Peyer's patch (tissue), 4 donors: ENCODE results near the gene FLT1. TPM values are rescaled to one million over a fixed set of nuclear protein-coding genes. Genes with fewer than 3 reads are reported as not detected.

Source experiments
- DNase-seq, 3 donors: peaks; one replicate each; pipeline ENCODE4 v3.0.0-alpha.2; 2017 to 2019
- H3K27ac ChIP-seq, 4 donors: fragments of 200-600 bp; sonication (generic); one replicate each; pipeline ENCODE4 v1.5.1; 2016 to 2019
- H3K27me3 ChIP-seq, 2 donors: fragments of 200-600 bp; sonication (generic); one replicate each; pipeline ENCODE4 v1.5.1; 2019
- H3K36me3 ChIP-seq, 3 donors: fragments of 200-600 bp; sonication (generic); one replicate each; pipeline ENCODE4 v1.5.1; 2016 to 2019
- H3K4me1 ChIP-seq, 4 donors: fragments of 200-600 bp; sonication (generic); one replicate each; pipeline ENCODE4 v1.5.1; 2016 to 2019
- H3K4me3 ChIP-seq, 4 donors: fragments of 200-600 bp; sonication (generic); 1 replicate in 3 of 4; 2 replicates in 1 of 4; pipeline ENCODE4 v1.5.1; 2016 to 2019; ENCODE audit warnings: mild to moderate bottlenecking in 1 of 4
- H3K9me3 ChIP-seq, 4 donors: fragments of 200-600 bp; sonication (generic); one replicate each; pipeline ENCODE4 v1.5.1; 2016 to 2019; ENCODE audit warnings: mild to moderate bottlenecking in 1 of 4
- POLR2A ChIP-seq, 2 donors: fragments of 450-650 bp; IDR thresholded peaks; one replicate each; pipeline ENCODE4 v1.5.1; 2017; ENCODE audit warnings: antibody characterized with exemption in 2 of 2, mild to moderate bottlenecking in 2 of 2, moderate library complexity in 2 of 2
- total RNA-seq, 4 donors: library from RNA; depleted of rRNA; stranded (reverse); fragments of >200 nt; gene quantifications; one replicate each; pipeline ENCODE4 v1.1.0, GENCODE V29; 2016
- TF ChIP-seq, protein P1 (sequence below), 6 experiments: fragments of 450-650 bp in 4 of 6; fragments of 200-600 bp in 2 of 6; sonication (generic) in 1 of 6; IDR thresholded peaks; one replicate each; pipeline ENCODE4 v1.5.1; 2017 to 2019; ENCODE audit warnings: antibody characterized with exemption in 6 of 6, mild to moderate bottlenecking in 3 of 6, moderate library complexity in 1 of 6

Gene FLT1
- total RNA-seq, 4 donors from 2014 or later, result 3.0 to 14.0 (median 3.9) TPM

DNA sequence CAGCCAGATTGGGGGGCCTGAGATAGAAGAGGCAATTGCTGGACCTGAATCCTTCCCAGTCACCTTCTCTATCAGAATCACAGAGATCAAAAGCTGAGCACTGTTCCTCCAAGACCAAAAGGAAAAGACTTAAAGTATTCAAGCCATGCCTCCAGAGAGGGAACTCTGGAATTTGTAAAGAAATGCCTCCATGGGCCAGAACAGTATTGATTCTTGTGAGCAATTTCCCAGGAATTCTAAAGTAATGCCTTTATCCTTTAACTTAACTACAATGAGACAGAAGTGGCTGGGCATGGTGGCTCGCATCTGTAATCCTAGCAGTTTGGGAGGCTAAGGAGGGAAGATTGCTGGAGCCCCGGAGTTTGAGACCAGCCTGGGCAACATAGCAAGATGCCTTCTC lies 148.8 kb downstream of the FLT1 start:
- no peak for TF ChIP-seq POLR2A (IDR thresholded peaks at IDR 0.05)
- TF ChIP-seq, protein P1, sequence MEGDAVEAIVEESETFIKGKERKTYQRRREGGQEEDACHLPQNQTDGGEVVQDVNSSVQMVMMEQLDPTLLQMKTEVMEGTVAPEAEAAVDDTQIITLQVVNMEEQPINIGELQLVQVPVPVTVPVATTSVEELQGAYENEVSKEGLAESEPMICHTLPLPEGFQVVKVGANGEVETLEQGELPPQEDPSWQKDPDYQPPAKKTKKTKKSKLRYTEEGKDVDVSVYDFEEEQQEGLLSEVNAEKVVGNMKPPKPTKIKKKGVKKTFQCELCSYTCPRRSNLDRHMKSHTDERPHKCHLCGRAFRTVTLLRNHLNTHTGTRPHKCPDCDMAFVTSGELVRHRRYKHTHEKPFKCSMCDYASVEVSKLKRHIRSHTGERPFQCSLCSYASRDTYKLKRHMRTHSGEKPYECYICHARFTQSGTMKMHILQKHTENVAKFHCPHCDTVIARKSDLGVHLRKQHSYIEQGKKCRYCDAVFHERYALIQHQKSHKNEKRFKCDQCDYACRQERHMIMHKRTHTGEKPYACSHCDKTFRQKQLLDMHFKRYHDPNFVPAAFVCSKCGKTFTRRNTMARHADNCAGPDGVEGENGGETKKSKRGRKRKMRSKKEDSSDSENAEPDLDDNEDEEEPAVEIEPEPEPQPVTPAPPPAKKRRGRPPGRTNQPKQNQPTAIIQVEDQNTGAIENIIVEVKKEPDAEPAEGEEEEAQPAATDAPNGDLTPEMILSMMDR (IDR thresholded peaks at IDR 0.05), result no peak
- Histone ChIP-seq H3K27me3 (no peaks in the 10 kb centered on the region), H3K4me1 (no peaks in the 10 kb centered on the region), H3K9me3 (no peaks in the 10 kb centered on the region), H3K4me3 (no peak overlapping the region), H3K36me3 (no peaks in the 10 kb centered on the region), H3K27ac (no peak overlapping the region)
- DNase-seq, result no peak

DNA sequence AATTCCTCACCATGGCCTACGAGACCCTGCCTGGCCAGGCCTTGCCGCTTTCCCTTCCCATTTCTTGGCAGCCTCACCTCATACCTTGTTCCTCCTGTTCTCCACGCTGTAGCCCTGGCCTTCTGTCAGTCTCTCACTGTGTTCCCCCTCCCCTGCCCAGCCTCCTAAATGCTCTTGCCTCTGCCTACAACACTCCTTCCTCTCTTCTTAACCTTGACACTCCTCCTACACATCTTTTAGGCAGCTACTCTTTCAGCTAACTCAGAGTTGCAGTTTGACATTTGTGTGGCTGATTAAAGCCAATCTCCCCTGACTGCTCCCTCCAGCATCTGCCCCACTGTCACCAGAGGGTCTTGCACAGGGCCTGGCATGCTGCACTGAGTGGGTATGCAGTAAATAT lies 150.8 kb downstream of the FLT1 start:
- no peak overlapping the region for H3K27ac ChIP-seq
- no peaks in the 10 kb centered on the region for H3K27me3 ChIP-seq
- H3K36me3 ChIP-seq, result no peaks in the 10 kb centered on the region
- DNase-seq, result no peak
- H3K9me3 ChIP-seq, result no peaks in the 10 kb centered on the region
- no peak for TF ChIP-seq POLR2A (IDR thresholded peaks at IDR 0.05)
- TF ChIP-seq, protein P1 (IDR thresholded peaks at IDR 0.05), result no peak
- H3K4me3 ChIP-seq, result no peak overlapping the region
- H3K4me1 ChIP-seq, result no peaks in the 10 kb centered on the region

DNA sequence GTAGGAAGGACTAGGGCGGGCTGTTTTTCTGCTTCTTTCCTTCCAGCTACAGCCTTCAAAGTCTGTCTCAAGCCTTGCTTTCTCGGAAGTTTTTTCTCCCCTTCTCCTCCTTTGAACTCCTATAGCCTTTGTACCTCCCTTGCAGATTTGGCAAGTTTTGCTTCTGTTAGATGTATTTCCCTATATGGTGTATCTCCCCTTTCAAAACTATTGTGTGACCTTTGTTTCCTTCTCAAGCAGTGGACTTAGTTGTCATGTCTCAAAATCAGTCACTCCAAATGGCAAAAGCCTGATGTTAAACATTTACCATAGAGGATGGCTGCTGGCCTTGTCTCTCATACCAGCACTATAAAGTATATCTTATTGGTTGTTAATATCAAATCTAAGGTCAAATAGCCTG lies 152.7 kb downstream of the FLT1 start:
- Histone ChIP-seq H3K4me3 (no peak overlapping the region), H3K27me3 (no peaks in the 10 kb centered on the region), H3K9me3 (no peaks in the 10 kb centered on the region), H3K27ac (no peak overlapping the region), H3K4me1 (no peaks in the 10 kb centered on the region), H3K36me3 (no peaks in the 10 kb centered on the region)
- no peak for TF ChIP-seq POLR2A (IDR thresholded peaks at IDR 0.05)
- TF ChIP-seq, protein P1 (IDR thresholded peaks at IDR 0.05), result no peak
- DNase-seq, result no peak

DNA sequence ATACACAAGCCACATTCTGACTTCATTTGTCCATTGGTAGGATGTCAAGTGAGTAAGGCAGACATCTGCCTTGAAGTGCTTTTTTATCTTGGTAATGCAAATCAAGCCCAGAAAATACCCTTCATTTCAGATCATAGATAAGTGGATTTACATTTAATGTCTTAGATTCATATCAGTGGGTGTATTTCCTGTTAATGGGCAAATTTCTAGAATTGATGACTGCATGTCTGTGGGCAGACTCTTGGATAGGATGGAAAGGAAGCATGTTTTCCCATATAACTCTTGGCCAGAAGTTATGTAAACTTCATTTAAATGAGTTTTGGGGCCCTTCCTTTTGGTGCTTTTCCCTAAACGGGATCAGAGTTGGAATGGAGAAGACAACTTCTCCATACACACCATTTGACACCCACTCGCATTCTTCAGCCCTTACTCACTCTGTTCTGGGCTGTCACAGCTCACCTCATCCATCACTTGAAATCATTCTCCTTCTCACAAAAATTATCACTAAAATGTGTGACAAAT lies 154.6 kb downstream of the FLT1 start:
- no peak for DNase-seq
- H3K36me3 ChIP-seq, result no peaks in the 10 kb centered on the region
- no peaks in the 10 kb centered on the region for H3K9me3 ChIP-seq
- no peaks in the 10 kb centered on the region for H3K4me1 ChIP-seq
- H3K4me3 ChIP-seq, result no peak overlapping the region
- H3K27ac ChIP-seq, result no peak overlapping the region
- no peaks in the 10 kb centered on the region for H3K27me3 ChIP-seq
- no peak for TF ChIP-seq POLR2A (IDR thresholded peaks at IDR 0.05)
- TF ChIP-seq, protein P1 (IDR thresholded peaks at IDR 0.05), result no peak

DNA sequence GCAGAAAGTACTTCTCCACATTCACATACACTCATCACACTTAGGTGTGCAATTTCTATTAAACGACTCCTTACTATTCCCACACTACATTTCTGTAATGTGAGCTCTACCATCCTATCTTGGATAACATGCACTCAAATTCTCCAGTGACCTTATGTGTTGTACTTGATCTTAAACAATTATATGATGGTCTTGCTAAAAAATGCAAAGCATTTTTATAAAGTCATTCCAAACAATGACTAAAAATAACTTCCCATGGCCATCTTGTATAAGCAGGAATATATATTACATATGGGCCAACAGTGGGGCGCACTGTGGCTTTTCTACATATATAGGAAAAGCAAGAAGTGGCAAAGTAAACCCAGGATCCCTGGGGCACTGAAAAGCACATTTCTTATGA lies 155.5 kb downstream of the FLT1 start:
- DNase-seq, result no peak
- H3K4me1 ChIP-seq, result no peaks in the 10 kb centered on the region
- TF ChIP-seq, protein P1 (IDR thresholded peaks at IDR 0.05), result no peak
- TF ChIP-seq POLR2A (IDR thresholded peaks at IDR 0.05), result no peak
- no peaks in the 10 kb centered on the region for H3K9me3 ChIP-seq
- no peaks in the 10 kb centered on the region for H3K27me3 ChIP-seq
- no peak overlapping the region for H3K27ac ChIP-seq
- no peak overlapping the region for H3K4me3 ChIP-seq
- H3K36me3 ChIP-seq, result no peaks in the 10 kb centered on the region

DNA sequence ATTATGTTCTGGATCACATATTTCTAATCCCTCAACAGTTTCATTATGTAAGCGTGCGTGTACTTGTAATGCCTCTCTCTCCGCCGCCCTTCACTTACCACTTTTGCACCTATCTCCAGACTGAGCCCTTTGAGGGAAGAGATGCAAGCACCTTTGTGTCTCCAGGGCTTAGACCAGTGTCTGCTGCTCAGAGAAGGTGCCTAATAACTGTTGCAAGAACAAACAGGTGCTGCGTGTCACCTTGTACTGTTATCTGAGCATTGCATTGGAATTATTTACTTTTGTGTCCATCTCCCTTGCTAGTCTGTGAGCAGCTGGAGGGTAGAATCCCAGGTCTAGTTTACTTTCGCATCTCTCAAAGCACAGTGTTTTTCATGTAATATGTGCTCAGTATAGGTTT lies 156.2 kb downstream of the FLT1 start:
- TF ChIP-seq POLR2A (IDR thresholded peaks at IDR 0.05), result no peak
- TF ChIP-seq, protein P1 (IDR thresholded peaks at IDR 0.05), result no peak
- Histone ChIP-seq H3K4me3 (no peak overlapping the region), H3K9me3 (no peaks in the 10 kb centered on the region), H3K27me3 (no peaks in the 10 kb centered on the region), H3K27ac (no peak overlapping the region), H3K36me3 (no peaks in the 10 kb centered on the region), H3K4me1 (no peaks in the 10 kb centered on the region)
- DNase-seq, result no peak
